Esophagus (tissue), 2 donors: ENCODE results near the gene FAM151A. TPM values are rescaled to one million over a fixed set of nuclear protein-coding genes. Genes with fewer than 3 reads are reported as not detected.

Experiments used
- H3K27ac ChIP-seq, 2 donors: one replicate each; pipeline ENCODE4 v1.5.1; 2013; ENCODE audit warnings: low read depth in 2 of 2, mild to moderate bottlenecking in 2 of 2, inconsistent platforms in 1 of 2, low read length in 1 of 2, moderate library complexity in 1 of 2
- H3K27me3 ChIP-seq, 2 donors: one replicate each; pipeline ENCODE4 v1.6.1; 2013; ENCODE audit warnings: low read length in 2 of 2, control low read depth in 1 of 2, mild to moderate bottlenecking in 1 of 2; ENCODE audit not compliant: insufficient read depth in 2 of 2, control insufficient read depth in 1 of 2
- H3K36me3 ChIP-seq, 2 donors: one replicate each; pipeline ENCODE4 v1.6.1; 2013; ENCODE audit warnings: low read length in 1 of 2; ENCODE audit not compliant: control insufficient read depth in 2 of 2, insufficient read depth in 2 of 2
- H3K4me1 ChIP-seq, 2 donors: one replicate each; pipeline ENCODE4 v1.6.1; 2013; ENCODE audit warnings: low read length in 1 of 2; ENCODE audit not compliant: control insufficient read depth in 2 of 2, insufficient read depth in 2 of 2
- H3K4me3 ChIP-seq, 2 donors: one replicate each; pipeline ENCODE4 v1.5.1; 2013; ENCODE audit warnings: low read length in 2 of 2, mild to moderate bottlenecking in 2 of 2, low read depth in 1 of 2, moderate library complexity in 1 of 2
- H3K9me3 ChIP-seq, 2 donors: one replicate each; pipeline ENCODE4 v1.6.1; 2013; ENCODE audit warnings: mild to moderate bottlenecking in 2 of 2, low read depth in 1 of 2, low read length in 1 of 2, moderate library complexity in 1 of 2; ENCODE audit not compliant: control insufficient read depth in 2 of 2, insufficient read depth in 1 of 2
- WGBS, 2 donors: extraction: QIAGEN DNeasy Blood & Tissue Kit; methylation state at CpG; one replicate each; pipeline ENCODE4 v1.1.7; 2013; 5-methylcytosine and 5-hydroxymethylcytosine counted together
- polyA plus RNA-seq, 2 donors: library from polyadenylated mRNA; stranded (reverse); fragments of 200-250 nt; gene quantifications; one replicate each; pipeline ENCODE4 v1.2.3, GENCODE V29; 2013
- donor health status: healthy with polysubstance abuse.
- donor health status: Bipolar disorder and iron deficiency.

The FAM151A gene
- polyA plus RNA-seq, 2 donors: 0.24 to 0.26 TPM

DNA sequence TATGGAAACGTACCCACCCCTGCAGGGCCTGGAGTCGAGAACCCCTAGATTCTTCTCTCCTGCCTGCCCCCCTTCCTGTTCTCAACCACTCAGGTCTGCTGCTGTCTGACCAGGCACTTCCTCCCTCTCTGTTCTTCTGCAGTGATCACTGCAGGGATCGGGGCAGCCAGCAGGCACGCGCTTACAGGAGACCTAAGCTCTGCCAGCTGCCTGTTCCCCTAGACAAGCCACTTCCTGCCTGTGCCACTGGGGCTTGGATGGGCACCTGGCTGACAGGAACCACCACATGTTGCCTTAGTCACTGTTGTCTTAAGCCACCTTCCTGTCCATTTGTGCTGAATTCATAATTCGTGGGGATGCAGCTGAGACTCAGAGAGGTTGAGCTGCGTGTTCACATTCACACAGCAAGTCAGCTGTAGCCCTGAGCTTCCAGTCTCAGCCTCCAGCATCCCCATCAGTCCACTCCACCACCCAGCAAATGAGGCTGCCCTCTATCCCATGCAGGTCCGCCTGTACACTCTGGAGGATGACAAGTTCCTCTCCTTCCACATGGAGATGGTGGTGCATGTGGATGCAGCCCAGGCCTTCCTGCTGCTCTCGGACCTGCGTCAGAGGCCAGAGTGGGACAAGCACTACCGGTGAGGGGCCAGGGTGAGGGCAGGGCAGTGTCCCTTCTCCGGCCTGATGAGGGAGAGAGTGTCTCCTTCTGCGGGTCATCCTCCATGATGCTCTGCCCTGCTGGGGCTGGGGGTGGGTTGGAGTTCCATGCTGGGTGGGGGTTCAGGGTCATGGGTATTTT is 18.6 kb downstream of the FAM151A start:
- no peaks in the 10 kb centered on the region for H3K27me3 ChIP-seq
- H3K4me1 ChIP-seq: peaks cover 0 to 8% of the 10 kb centered on the region in 2 donors
- H3K27ac ChIP-seq: no peak overlapping the region
- no peak overlapping the region for H3K4me3 ChIP-seq
- H3K9me3 ChIP-seq: no peaks in the 10 kb centered on the region
- H3K36me3 ChIP-seq: peaks cover 0 to 17% of the 10 kb centered on the region in 2 donors
- WGBS, 2 donors: 62 to 74% methylated on average over 13 of the region's 13 CpGs

DNA sequence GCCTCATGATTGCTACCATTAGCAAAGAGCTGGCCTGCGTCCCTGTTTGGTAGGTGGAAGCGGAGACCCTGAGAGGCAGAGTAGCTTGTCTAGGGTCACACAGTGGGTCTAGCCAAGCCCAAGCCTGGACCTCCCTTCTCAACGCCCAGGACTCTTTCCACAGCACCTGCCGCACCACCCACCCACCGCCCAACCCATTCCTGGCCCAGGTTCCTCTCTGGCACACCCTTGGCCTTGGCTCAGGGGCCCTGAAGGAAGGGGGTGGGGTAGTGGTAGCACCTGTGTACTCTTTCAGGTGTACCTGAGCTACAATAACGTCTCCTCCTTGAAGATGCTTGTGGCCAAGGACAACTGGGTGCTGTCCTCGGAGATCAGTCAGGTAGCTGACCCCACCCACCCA is 19.3 kb downstream of the FAM151A start:
- Histone ChIP-seq H3K27ac (no peak overlapping the region), H3K27me3 (no peaks in the 10 kb centered on the region), H3K9me3 (no peaks in the 10 kb centered on the region), H3K4me3 (no peak overlapping the region), H3K36me3 (peaks cover 0 to 17% of the 10 kb centered on the region in 2 donors), H3K4me1 (peaks cover 0 to 8% of the 10 kb centered on the region in 2 donors)
- WGBS, 2 donors: 42 to 58% methylated on average over 7 of the region's 7 CpGs

DNA sequence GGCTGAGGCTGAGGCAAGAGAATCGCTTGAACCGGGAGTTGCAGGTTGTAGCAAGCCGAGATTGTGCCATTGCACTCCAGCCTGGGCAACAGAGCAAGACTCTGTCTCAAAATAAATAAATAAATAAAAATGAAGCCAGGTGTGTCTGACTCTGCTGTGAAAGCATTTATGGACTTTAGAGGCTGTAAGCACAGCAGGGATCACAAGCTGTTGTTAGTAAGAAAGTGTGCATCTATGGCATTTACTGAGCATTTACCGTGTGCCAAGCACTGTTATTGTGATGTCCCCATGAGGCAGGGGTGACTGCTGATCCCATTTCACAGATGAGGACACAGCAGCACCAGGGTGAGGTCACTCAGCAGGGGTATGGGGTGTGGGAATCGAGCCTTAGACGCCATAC is 20.1 kb downstream of the FAM151A start:
- Histone ChIP-seq H3K27me3 (no peaks in the 10 kb centered on the region), H3K4me1 (peaks cover 0 to 8% of the 10 kb centered on the region in 2 donors), H3K9me3 (no peaks in the 10 kb centered on the region), H3K27ac (no peak overlapping the region), H3K4me3 (no peak overlapping the region), H3K36me3 (peaks cover 0 to 17% of the 10 kb centered on the region in 2 donors)
- WGBS, 2 donors: 88 to 95% methylated on average over 6 of the region's 6 CpGs

DNA sequence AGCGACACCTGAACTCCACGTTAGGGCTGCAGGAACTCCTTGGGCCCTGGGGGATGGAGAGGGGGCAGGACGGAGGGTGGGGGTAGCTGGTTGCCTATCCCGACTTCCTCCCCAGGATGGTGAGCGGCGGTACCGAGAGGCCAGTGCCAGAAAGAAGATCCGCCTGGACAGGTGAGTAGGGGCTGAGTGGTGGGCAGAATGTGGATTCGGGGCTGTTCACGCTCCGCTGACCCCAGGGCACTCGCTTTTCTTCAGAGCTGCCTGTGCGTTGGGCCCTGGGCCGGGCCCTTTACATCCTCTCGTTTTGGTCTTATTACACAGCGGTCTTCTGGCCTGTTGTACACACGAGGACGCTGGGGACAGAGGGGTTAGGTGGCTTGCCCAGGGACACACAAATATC is 20.8 kb downstream of the FAM151A start:
- H3K27ac ChIP-seq: no peak overlapping the region
- peaks cover 0 to 8% of the 10 kb centered on the region in 2 donors for H3K4me1 ChIP-seq
- H3K4me3 ChIP-seq: no peak overlapping the region
- 91 to 92% methylated on average over 18 of the region's 18 CpGs for WGBS, 2 donors
- no peaks in the 10 kb centered on the region for H3K9me3 ChIP-seq
- H3K36me3 ChIP-seq: peaks cover 0 to 16% of the 10 kb centered on the region in 2 donors
- H3K27me3 ChIP-seq: no peaks in the 10 kb centered on the region

DNA sequence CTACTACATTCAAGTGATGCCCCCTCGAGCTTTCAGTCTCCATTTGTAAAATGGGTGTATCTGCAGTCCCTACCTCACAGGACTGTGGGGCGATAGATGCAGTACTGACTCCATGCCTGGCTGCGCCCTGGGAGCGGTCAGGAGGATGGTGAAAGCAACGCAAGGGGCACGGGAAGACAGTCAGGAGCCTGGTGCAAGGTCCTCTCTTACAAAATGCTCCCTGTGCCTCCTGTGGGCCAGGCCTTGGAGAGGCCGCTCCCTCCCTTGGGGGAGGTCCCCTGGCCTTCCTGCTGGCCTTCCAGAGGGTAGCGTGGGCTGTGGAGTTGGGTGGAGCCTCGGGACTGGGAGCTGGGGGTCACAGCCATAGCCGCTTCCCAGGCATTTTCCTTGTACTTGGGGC is 21.6 kb downstream of the FAM151A start:
- Histone ChIP-seq H3K4me3 (no peak overlapping the region), H3K4me1 (peaks cover 0 to 8% of the 10 kb centered on the region in 2 donors), H3K27ac (no peak overlapping the region), H3K9me3 (no peaks in the 10 kb centered on the region), H3K36me3 (peaks cover 0 to 11% of the 10 kb centered on the region in 2 donors), H3K27me3 (no peaks in the 10 kb centered on the region)
- 88 to 93% methylated on average over 10 of the region's 10 CpGs for WGBS, 2 donors

DNA sequence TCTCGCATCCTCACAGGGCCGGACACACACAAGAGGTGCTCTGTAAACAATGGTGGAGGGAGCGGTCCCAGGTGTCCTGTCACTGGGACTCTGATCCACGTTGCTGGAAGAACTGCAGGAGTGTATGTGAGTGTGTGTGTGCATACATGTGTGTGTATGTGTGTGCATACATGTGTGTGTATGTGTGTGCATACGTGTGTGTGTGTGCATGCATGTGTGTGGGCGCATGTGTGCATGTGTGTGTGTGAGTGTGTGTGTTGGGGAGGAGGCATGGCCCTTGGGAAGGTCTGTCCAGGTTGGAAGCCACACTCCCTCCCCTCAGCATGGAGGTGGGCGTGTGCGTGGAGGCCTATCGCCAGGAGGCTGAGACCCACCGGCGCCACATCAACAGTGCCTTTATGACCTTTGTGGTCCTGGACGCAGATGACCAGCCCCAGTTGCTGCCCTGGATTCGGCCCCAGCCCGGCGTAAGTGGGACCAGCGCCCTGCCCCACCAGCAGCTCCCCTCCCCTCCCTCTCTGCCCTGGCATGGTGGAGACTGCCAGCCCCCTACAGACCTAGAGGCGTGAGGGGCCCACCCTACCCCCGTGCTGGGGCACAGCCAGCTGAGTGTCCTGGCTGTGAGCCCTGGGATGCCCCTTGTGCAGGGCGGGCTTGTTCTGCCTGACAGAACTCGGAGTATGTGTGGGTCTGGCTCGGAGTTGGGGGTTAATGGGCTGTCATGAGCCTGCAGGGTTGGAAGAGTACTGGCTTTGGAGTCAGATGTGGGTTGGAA is 22.2 kb downstream of the FAM151A start:
- Histone ChIP-seq H3K4me1 (peaks cover 0 to 8% of the 10 kb centered on the region in 2 donors), H3K9me3 (no peaks in the 10 kb centered on the region), H3K4me3 (no peak overlapping the region), H3K27ac (no peak overlapping the region), H3K36me3 (peaks cover 0 to 9% of the 10 kb centered on the region in 2 donors), H3K27me3 (no peaks in the 10 kb centered on the region)
- WGBS, 2 donors: 86 to 87% methylated on average over 21 of the region's 21 CpGs

DNA sequence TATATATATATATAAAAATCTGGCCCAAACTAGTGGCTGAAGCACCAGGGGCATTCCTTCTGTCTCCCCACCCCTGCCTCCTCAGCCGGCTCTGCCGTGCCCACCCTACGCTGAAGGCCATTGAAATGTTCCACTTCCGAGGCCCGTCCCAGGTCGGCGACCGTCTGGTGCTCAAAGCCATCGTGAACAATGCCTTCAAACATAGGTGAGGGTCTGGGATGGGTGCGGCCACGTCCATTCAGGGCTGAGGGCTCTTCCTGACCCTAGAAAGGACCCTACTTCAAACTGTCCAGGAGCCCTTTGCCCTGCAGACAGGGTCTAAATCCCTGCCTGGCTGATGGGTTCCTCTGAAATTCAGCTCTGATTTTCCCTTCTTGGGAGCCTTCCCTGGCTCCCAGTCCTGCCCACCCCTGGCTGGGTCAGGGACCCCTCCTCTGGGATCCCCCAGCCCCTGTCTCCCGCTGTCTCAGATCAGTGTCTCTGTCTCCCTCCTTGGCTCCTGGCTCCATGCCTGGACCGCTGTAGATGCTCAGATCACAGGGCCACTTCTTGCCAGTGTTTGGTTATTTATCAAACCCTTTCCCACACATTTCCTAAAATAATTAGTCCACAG is 24.0 kb downstream of the FAM151A start:
- H3K27me3 ChIP-seq: no peaks in the 10 kb centered on the region
- H3K27ac ChIP-seq: no peak overlapping the region
- 90 to 93% methylated on average over 13 of the region's 13 CpGs for WGBS, 2 donors
- peaks cover 0 to 4% of the 10 kb centered on the region in 2 donors for H3K4me1 ChIP-seq
- peaks cover 0 to 15% of the 10 kb centered on the region in 2 donors for H3K36me3 ChIP-seq
- no peaks in the 10 kb centered on the region for H3K9me3 ChIP-seq
- no peak overlapping the region for H3K4me3 ChIP-seq

DNA sequence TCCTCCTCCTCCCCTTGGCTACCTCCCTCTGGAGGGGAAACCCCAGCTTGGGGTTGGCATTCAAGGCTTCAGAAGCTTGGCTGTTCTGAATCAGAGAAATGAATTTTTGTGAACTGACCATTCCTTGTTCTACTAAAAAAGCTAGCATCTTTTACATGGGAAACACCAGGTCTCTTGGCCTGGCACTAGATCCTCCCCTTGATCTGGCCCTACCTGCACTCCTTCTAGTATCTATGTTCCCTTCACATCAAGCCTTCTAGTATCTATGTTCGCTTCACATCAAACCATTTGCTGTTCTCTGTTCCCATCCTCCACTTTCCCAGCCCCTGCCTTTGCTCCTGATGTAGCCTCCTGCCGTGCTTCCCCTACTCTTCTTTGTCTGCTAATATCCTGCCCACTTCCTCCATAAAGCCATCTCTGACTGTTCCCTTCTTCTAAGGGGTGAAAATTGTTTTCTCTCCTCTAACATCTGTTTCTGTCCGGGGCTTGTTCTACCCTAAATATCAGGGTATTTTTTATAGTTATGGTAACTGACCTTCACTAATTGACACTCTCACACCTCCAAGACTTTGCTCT is 25.8 kb downstream of the FAM151A start:
- Histone ChIP-seq H3K27me3 (no peaks in the 10 kb centered on the region), H3K4me3 (no peak overlapping the region), H3K27ac (no peak overlapping the region), H3K4me1 (no peaks in the 10 kb centered on the region), H3K9me3 (no peaks in the 10 kb centered on the region), H3K36me3 (peaks cover 0 to 16% of the 10 kb centered on the region in 2 donors)
- 83 to 86% methylated on average over 3 of the region's 3 CpGs for WGBS, 2 donors

DNA sequence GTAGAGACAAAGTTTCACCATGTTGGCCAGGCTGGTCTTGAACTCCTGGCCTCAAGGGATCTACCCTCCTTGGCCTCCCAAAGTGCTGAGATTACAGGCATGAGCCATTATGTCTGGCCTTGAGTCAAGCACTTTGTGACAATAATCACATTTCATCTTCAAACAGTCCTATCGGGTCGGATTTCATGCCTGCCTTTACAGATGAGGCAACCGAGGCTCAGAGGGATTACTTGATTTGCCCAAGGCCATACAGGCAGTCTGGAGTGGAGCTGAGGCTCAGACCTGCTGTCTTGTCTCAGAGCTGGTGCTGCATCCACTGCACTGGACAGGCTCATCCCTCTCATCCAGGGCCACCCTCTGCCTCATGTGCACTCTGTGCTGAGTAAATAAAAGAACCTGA is 26.6 kb downstream of the FAM151A start:
- H3K36me3 ChIP-seq: peaks cover 0 to 16% of the 10 kb centered on the region in 2 donors

More for the DNA sequence above, 26.6 kb downstream of the FAM151A start:
- Histone ChIP-seq H3K4me1 (no peaks in the 10 kb centered on the region), H3K27ac (no peak overlapping the region), H3K9me3 (no peaks in the 10 kb centered on the region), H3K27me3 (no peaks in the 10 kb centered on the region), H3K4me3 (no peak overlapping the region)
- WGBS, 2 donors: 82 to 93% methylated on average over 3 of the region's 3 CpGs
